K562 (cell line): ENCODE measurements around the gene ODF4. TPM values are rescaled to one million over a fixed set of nuclear protein-coding genes. Genes with fewer than 3 reads are reported as not detected.

ENCODE experiments used
- ATF1 ChIP-seq, 2 experiments: fragments of 450-650 bp in 1 of 2; IDR thresholded peaks; 2 replicates each; pipeline ENCODE4 v1.6.1; 2016; ENCODE audit warnings: missing compliant biosample characterization in 1 of 2, missing genetic modification characterization in 1 of 2
- BCL6 ChIP-seq: fragments of 250-450 bp; sonication (Bioruptor Pico); IDR thresholded peaks from 2 replicates; pipeline ENCODE4 v1.4.0; 2020
- BHLHE40 ChIP-seq: IDR thresholded peaks from 2 replicates; pipeline ENCODE4 v1.6.1; 2011; ENCODE audit warnings: low read length, improper control_type of control experiment
- CEBPB ChIP-seq: fragments of 450-650 bp; IDR thresholded peaks from 2 replicates; pipeline ENCODE4 v1.6.1; 2016; ENCODE audit warnings: missing genetic modification characterization, missing compliant biosample characterization
- CHD1 ChIP-seq: fragments of 200-600 bp; sonication (generic); IDR thresholded peaks from one replicate; pipeline ENCODE4 v1.6.1; 2012; ENCODE audit warnings: mild to moderate bottlenecking, moderate library complexity, low read length, inconsistent platforms
- CHD2 ChIP-seq: IDR thresholded peaks from 2 replicates; pipeline ENCODE4 v1.6.1; 2011; ENCODE audit warnings: low read depth, low read length
- ELK3 ChIP-seq: fragments of 450-650 bp; formaldehyde crosslinking; IDR thresholded peaks from 2 replicates; pipeline ENCODE4 v1.4.0; 2020; ENCODE audit warnings: mild to moderate bottlenecking
- HDAC1 ChIP-seq, 2 experiments: fragments of 450-650 bp; IDR thresholded peaks; 2 replicates each; pipeline ENCODE4 v1.6.1; 2016 to 2017; ENCODE audit warnings: inconsistent platforms in 1 of 2, mild to moderate bottlenecking in 1 of 2, moderate library complexity in 1 of 2
- HDGF ChIP-seq: fragments of 450-650 bp; IDR thresholded peaks from 2 replicates; pipeline ENCODE4 v1.6.1; 2016
- HOXB6 ChIP-seq: fragments of 250-450 bp; sonication (Bioruptor Pico); IDR thresholded peaks from 2 replicates; pipeline ENCODE4 v1.5.1; 2022; ENCODE audit warnings: mild to moderate bottlenecking, borderline replicate concordance
- MAZ ChIP-seq, 2 experiments: fragments of 450-650 bp in 1 of 2; sonication (generic) in 1 of 2; formaldehyde crosslinking; IDR thresholded peaks in 1 of 2; conservative IDR thresholded peaks in 1 of 2; 2 replicates each; pipeline versions ENCODE4 v1.4.0 to v1.5.0; 2020; ENCODE audit warnings: mild to moderate bottlenecking in 1 of 2, missing genetic modification reagents in 1 of 2
- NCOA4 ChIP-seq: fragments of 450-650 bp; IDR thresholded peaks from 2 replicates; pipeline ENCODE4 v1.6.1; 2018; ENCODE audit warnings: mild to moderate bottlenecking; ENCODE audit not compliant: partially characterized antibody
- PPARD ChIP-seq: fragments of 250-450 bp; sonication (Bioruptor Pico); IDR thresholded peaks from 2 replicates; pipeline ENCODE4 v1.8.0; 2022; ENCODE audit warnings: inconsistent platforms, mild to moderate bottlenecking, moderate library complexity
- RAD21 ChIP-seq, 2 experiments: fragments of 250-450 bp in 1 of 2; fragments of 450-650 bp in 1 of 2; sonication (Bioruptor Pico) in 1 of 2; formaldehyde crosslinking in 1 of 2; IDR thresholded peaks in 1 of 2; conservative IDR thresholded peaks in 1 of 2; 2 replicates each; pipeline versions ENCODE4 v1.4.0 to v1.8.0; 2020 to 2022; ENCODE audit warnings: mild to moderate bottlenecking in 2 of 2, moderate library complexity in 1 of 2
- RBM14 ChIP-seq: fragments of 200-400 bp; formaldehyde crosslinking; IDR thresholded peaks from 2 replicates; pipeline ENCODE4 v1.6.1; 2018; ENCODE audit warnings: low read depth, mild to moderate bottlenecking, low read length, moderate library complexity, borderline replicate concordance; ENCODE audit not compliant: insufficient read depth
- RNF219 ChIP-seq: fragments of 250-450 bp; sonication (Bioruptor Pico); IDR thresholded peaks from 2 replicates; pipeline ENCODE4 v1.5.0; 2022; ENCODE audit warnings: mild to moderate bottlenecking
- SIN3B ChIP-seq: fragments of 450-650 bp; IDR thresholded peaks from 2 replicates; pipeline ENCODE4 v1.6.1; 2017; ENCODE audit warnings: low read depth, mild to moderate bottlenecking, moderate library complexity
- SPI1 ChIP-seq: IDR thresholded peaks from 2 replicates; pipeline ENCODE4 v1.6.1; 2011; ENCODE audit warnings: low read depth, low read length, control low read depth, borderline replicate concordance
- TOE1 ChIP-seq, 2 experiments: fragments of 450-650 bp in 1 of 2; sonication (generic) in 1 of 2; formaldehyde crosslinking in 1 of 2; IDR thresholded peaks; 2 replicates each; pipeline versions ENCODE4 v1.7.1 to v1.8.0; 2016 to 2022; ENCODE audit warnings: borderline replicate concordance in 2 of 2, mild to moderate bottlenecking in 2 of 2, antibody characterized with exemption in 1 of 2, inconsistent platforms in 1 of 2, low read depth in 1 of 2, missing genetic modification reagents in 1 of 2, moderate library complexity in 1 of 2
- XRCC3 ChIP-seq: fragments of 450-650 bp; IDR thresholded peaks from 2 replicates; pipeline ENCODE4 v1.6.1; 2017; ENCODE audit warnings: mild to moderate bottlenecking, moderate library complexity
- ZEB2 ChIP-seq: fragments of 450-650 bp; IDR thresholded peaks from 2 replicates; pipeline ENCODE4 v1.6.1; 2016
- ZNF324 ChIP-seq: fragments of 250-450 bp; sonication (Bioruptor Pico); IDR thresholded peaks from 2 replicates; pipeline ENCODE4 v1.4.0; 2020; ENCODE audit warnings: mild to moderate bottlenecking
- ZNF584 ChIP-seq: fragments of 200-800 bp; sonication (Bioruptor generic); IDR thresholded peaks from 2 replicates; pipeline ENCODE4 v1.6.1; 2016; ENCODE audit warnings: low read depth, mild to moderate bottlenecking, missing genetic modification characterization, missing compliant biosample characterization
- ZNF740 ChIP-seq, 3 experiments: fragments of 200-800 bp in 1 of 3; sonication (Bioruptor generic) in 1 of 3; sonication (generic) in 1 of 3; formaldehyde crosslinking in 1 of 3; IDR thresholded peaks; 2 replicates each; pipeline versions ENCODE4 v1.6.1 to v1.8.0; 2016 to 2022; ENCODE audit warnings: mild to moderate bottlenecking in 2 of 3, missing compliant biosample characterization in 2 of 3, missing genetic modification characterization in 2 of 3, missing genetic modification reagents in 1 of 3
- ZSCAN29 ChIP-seq: fragments of 450-650 bp; IDR thresholded peaks from 2 replicates; pipeline ENCODE4 v1.6.1; 2017
- polyA plus RNA-seq, 8 experiments: library from polyadenylated mRNA; depleted of rRNA in 4 of 8; stranded (reverse) in 5 of 8; unstranded in 3 of 8; fragments of >200 nt; fragmentation: Nextera tagmentation in 2 of 8; fragmentation: Illumina TruSeq in 1 of 8; extraction: Ambion mirVana in 2 of 8; extraction: Trizol in 1 of 8; gene quantifications; 2 replicates each; pipeline versions ENCODE4 v1.2.1 to v1.2.3, GENCODE V29; 2011 to 2014; ENCODE audit warnings: inconsistent platforms in 1 of 8, missing spikeins in 1 of 8
- total RNA-seq, 7 experiments: library from RNA; depleted of rRNA in 6 of 7; stranded (reverse); fragments of >200 nt in 6 of 7; fragmentation: Illumina TruSeq in 2 of 7; extraction: Trizol in 2 of 7; gene quantifications; 2 replicates each; pipeline versions ENCODE4 v1.2.1 to v1.2.3, GENCODE V29; 2011 to 2021; ENCODE audit warnings: low replicate concordance in 1 of 7

The ODF4 gene
- total and polyA plus RNA-seq, 9 of the 15 experiments (the other 6 are each of a cell fraction or from before 2014, with no cell fraction given): not detected

- no peak for TF ChIP-seq CHD1
- TF ChIP-seq ZNF740 (CRISPR knock-in tag; IDR thresholded peaks at IDR 0.05): no peak
- TF ChIP-seq ZNF740 (tag; IDR thresholded peaks at IDR 0.05): no peak
- no peak for TF ChIP-seq ZNF584
- no peak for TF ChIP-seq ELK3
- peak; percentile 67 for TF ChIP-seq BHLHE40
- TF ChIP-seq TOE1 (IDR thresholded peaks at IDR 0.05; ENCODE audit: borderline replicate concordance): peak; percentile 87
- no peak for TF ChIP-seq TOE1 (CRISPR knock-in tag; IDR thresholded peaks at IDR 0.05; ENCODE audit: borderline replicate concordance, low read depth)
- TF ChIP-seq BCL6 (CRISPR knock-in tag): no peak
- peak; percentile 63 to 66 for TF ChIP-seq RAD21 (CRISPR knock-in tag; conservative IDR thresholded peaks at IDR 0.05 in 1 of 2, IDR thresholded peaks at IDR 0.05 in 1 of 2)
- TF ChIP-seq RBM14: no peak
- peak in 1 of 2 experiments; percentile 75; a peak in 1 of 4 replicates for TF ChIP-seq HDAC1 (IDR thresholded peaks at IDR 0.05)
- TF ChIP-seq ZEB2: peak; percentile 56
- TF ChIP-seq HOXB6 (CRISPR knock-in tag): no peak
- peak; percentile 98 for TF ChIP-seq CEBPB (tag)
- 0 out of 2 replicates have a peak, but pooled peaks have one; percentile 44 for TF ChIP-seq SIN3B
- no peak for TF ChIP-seq HDGF
- no peak for TF ChIP-seq RNF219 (CRISPR knock-in tag)
- peak; percentile 34; the same call in 1 of the 2 replicates for TF ChIP-seq SPI1
- TF ChIP-seq PPARD (CRISPR knock-in tag): no peak
- no peak for TF ChIP-seq XRCC3
- TF ChIP-seq ZNF324: no peak
- no peak for TF ChIP-seq ZSCAN29
- TF ChIP-seq NCOA4: no peak
- no peak for TF ChIP-seq ATF1 (CRISPR knock-in tag; IDR thresholded peaks at IDR 0.05)
- TF ChIP-seq ATF1 (tag; IDR thresholded peaks at IDR 0.05): peak; percentile 68
- TF ChIP-seq CHD2: peak; percentile 96
- TF ChIP-seq MAZ (CRISPR knock-in tag; conservative IDR thresholded peaks at IDR 0.05 in 1 of 2, IDR thresholded peaks at IDR 0.05 in 1 of 2): peak; percentile 95 to 96
Measured at GRCh38 chr17:8383143-8383822, 43.6 kb downstream of the ODF4 start, which contains the start of gene RPL26 (continued).
